Head of caudate nucleus (tissue), 42 donors: ENCODE data around the gene FRMD5.
"Not testable (repeated sequence)": the region's sequence is repeated elsewhere in the genome, so short reads cannot be mapped to it uniquely, and the experiment has no call there.

Experiments used
- DNase-seq, 42 donors: peaks; one replicate each; pipeline versions ENCODE4 v3.0.0 to v3.0.0-alpha.2; 2020 to 2021; ENCODE audit warnings: mixed read lengths in 7 of 42
- intact Hi-C: fragments of 100-400 bp; cut with DNase I; formaldehyde crosslinking; loops from one replicate; pipeline ENCODE4 v1.15.0; 2022

The FRMD5 gene

DNA sequence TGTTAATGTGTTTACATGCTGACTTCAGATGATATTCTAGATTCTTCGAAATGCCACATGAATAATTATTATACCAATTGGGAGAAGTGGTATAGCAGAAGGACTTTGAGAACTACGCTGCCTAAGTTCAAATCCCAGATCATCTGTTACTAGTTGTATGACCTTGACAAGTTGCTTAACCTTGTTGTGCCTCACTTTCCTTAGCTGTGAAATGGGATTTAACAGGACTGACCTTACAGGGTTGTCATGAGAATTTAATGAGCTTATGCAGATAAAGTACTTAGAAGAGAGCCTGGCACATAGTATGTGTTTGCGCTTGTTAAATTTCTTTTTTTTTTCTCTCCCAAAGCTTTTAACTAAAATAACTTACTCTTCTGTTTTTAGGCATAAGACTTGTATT, 343.8 kb downstream of the FRMD5 start:
- DNase-seq: no peak
- intact Hi-C loops: no loop called here

DNA sequence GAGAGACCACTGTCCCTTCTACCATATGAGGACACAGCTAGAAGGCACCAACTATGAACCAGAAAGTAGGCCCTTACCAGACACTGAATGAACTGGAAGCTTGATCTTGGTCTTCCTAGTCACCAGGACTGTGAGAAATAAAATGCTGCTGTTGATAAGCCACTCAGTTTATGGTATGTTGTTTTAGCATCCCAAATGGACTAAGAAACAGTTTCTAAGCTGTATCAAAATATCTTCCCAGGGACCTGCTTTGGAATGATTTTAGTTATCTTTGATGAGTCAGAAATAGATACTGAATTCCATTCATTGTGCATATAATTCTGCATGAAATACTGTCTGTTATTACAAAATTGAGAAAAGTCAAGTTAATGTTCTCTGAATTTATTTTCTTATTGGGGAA, 349.6 kb downstream of the FRMD5 start:
- DNase-seq: no peak
- intact Hi-C loops: no loop called here

DNA sequence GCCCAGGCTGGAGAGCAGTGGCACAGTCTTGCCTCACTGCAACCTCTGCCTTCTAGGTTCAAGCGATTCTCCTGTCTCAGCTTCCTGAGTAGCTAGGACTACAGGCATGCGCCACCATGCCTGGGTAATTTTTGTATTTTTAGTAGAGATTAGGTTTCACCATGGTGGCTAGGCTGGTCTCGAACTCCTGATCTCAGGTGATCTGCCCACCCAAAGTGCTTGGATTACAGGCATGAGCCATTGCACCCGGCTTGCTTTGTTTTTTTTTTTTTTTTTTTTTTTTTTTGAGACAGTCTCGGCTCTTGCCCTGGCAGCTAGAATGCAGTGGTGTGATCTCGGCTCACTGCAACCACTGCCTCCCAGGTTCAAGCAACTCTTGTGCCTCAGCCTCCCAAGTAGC, 362.6 kb downstream of the FRMD5 start:
- DNase-seq, intact Hi-C loops: not testable (repeated sequence)

DNA sequence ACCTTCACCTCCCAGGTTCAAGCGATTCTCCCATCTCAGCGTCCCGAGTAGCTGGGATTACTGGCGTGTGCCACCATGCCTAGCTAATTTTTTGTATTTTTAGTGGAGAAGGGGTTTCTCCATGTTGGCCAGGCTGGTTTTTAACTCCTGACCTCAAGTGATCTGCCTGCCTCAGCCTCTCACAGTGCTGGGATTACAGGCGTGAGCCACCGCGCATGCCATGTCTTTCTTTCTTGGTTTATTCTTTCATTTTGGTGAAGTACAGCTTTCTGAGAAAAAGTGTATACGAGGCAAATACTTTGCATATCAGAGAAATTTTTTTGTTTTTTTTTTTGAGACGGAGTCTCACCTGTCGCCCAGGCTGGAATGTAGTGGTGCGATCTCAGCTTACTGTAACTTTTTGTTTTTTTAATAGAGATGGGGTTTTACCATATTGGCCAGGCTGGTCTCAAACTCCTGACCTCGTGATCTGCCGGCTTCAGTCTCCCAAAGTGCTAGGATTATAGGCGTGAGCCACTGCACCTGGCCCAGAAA, 363.5 kb downstream of the FRMD5 start:
- intact Hi-C loops, DNase-seq: not testable (repeated sequence)

DNA sequence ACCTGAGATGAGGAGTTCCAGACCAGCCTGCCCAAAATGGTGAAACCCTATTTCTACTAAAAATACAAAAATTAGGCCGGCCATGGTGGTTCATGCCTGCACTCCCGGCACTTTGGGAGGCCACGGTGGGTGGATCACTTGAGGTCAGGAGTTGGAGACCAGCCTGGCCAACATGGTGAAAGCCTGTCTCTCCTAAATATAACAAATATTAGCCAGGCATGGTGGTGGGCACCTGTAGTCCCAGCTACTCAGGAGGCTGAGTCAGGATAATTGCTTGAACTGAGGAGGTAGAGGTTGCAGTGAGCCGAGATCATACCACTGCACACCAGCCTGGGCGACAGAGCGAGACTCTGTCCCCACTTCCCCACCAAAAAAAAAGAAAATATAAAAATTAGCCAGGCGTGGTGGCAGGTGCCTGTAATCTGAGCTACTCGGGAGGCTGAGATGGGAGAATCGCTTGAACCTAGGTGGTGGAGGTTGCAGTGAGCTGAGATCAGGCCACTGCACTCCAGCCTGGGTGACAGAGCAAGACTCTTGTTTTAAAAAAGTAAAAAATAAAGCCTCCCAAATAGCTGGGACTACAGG, 364.3 kb downstream of the FRMD5 start:
- intact Hi-C loops, DNase-seq: not testable (repeated sequence)

DNA sequence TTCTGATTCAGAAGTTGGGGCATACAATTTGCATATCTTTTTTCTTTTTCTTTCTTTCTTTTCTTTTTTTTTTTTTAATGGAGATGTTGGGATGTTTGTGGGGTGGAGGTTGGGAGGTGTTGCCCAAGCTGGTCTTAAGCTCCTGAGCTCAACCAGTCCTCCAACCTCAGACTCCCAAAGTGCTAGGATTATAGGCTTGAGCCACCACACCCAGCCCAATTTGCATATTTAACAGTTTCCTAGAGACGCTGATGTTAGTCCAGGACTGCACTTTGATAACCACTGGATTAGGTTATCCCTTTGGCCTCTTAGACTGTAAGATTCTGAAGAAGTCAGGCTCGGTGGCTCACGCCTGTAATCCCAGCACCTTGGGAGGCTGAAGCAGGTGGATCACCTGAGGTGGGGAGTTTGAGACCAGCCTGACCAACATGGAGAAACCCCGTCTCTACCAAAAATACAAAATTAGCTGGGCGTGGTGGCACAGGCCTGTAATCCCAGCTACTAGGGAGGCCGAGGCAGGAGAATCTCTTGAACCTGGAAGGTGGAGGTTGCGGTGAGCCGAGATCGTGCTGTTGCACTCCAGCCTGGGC, 365.0 kb downstream of the FRMD5 start:
- DNase-seq, intact Hi-C loops: not testable (repeated sequence)

DNA sequence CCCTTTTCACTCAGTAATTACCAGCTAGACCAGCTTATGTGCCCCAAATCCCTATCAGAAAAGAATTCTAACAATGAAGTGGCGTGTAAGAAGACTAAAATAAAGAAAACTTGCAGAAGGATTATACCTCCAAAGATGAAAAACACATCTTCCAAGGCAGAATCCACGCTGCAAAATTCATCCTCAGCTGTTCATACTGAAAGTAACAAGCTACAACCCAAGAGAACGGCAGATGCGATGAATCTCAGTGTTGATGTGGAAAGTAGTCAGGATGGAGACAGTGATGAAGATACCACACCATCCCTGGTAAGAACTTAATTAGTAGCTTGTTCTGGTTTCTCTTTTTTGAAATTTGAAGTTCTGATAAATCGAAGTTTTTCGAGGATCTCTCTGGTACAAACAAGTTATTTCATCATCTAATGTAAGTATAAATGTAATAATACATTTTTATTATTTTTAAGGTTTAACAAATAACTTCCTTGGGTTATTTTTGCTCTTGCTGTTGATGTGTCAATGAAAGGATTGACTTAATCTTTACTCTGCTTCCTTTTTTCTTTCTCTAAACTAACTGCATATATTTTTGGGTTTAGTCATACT, 366.9 kb downstream of the FRMD5 start:
- intact Hi-C loops: no loop called here
- DNase-seq: no peak

DNA sequence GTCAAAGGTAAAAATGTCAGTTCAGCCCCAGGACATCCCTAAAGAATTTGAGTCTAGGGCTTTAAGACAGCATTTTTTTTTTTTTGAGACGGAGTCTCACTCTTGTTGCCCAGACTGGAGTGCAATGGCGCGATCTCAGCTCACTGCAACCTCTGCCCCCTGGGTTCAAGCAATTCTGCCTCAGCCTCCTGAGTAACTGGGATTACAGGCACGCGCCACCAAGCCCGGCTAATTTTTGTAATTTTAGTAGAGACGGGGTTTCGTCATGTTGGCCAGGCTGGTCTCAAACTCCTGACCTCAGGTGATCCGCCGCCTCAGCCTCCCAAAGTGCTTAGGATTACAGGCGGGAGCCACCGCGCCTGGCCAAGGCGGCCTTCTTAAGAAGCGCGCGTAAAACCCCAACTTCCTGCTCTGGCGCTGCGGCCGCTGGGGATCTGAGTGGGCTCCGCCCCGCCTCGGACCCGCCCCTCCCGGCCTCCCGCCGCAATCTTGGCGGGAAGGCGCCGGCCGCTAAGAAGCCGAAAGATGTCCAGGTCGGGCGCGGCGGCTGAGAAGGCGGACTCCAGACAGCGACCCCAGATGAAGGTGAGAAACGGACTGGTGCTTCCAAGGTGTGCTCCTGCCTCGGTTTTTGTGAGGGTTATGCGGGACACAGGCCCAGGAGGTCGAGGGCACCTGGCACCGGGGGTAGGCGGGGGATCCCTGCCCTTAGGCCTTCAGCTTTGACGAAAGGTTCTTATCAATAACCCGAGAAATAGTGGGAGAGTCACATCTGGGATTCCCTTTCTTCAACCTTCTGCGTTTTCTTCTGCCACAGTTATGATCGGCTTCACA, 368.3 kb downstream of the FRMD5 start, which contains the start of gene WDR76:
Gene WDR76 (plus strand): TSS at position 495 of the 834 bp plus-strand sequence. CDS start 31 bp downstream, at position 526.
- peak in 41 of 42 donors; percentile 27 to 75 (median 53) for DNase-seq
- intact Hi-C loops: no loop called here

DNA sequence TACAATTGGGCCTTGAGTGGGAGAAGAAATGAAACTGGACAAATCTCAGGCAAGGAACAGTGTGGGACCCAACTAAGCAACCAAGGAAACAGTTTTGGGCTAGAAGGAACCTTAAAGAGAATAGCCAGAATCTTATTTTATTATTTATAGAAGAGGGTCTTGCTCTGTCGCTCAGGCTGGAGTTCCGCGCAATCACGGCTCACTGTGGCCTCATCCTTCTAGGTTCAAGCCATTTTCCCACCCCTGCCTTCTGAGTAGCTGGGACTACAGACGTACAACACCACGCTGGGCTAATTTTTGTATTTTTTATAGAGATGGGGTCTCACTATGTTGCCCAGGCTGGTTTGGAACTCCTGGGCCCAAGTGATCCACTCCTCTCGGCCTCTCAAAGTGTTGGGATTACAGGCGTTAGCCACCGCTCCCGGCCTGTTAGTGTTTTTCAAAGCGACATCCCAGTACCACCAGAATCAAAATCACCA, 369.0 kb downstream of the FRMD5 start:
- no peak for DNase-seq
- intact Hi-C loops: no loop called here

DNA sequence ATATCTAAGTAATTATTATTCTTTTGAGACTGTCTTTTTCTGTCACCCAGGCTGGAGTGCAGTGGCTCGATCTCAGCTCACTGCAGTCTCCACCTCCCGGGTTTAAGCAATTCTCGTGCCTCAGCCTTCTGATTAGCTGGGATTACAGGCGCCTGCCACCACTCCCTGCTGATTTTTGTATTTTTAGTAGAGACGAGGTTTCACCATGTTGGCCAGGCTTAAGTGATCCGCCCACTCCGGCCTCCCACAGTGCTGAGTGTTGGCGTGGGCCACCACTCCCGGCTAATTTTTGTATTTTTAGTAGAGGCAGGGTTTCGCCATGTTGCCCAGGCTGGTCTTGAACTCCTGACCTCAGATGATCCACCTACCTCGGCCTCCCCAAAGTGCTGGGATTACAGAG, 369.8 kb downstream of the FRMD5 start:
- intact Hi-C loops, DNase-seq: not testable (repeated sequence)

DNA sequence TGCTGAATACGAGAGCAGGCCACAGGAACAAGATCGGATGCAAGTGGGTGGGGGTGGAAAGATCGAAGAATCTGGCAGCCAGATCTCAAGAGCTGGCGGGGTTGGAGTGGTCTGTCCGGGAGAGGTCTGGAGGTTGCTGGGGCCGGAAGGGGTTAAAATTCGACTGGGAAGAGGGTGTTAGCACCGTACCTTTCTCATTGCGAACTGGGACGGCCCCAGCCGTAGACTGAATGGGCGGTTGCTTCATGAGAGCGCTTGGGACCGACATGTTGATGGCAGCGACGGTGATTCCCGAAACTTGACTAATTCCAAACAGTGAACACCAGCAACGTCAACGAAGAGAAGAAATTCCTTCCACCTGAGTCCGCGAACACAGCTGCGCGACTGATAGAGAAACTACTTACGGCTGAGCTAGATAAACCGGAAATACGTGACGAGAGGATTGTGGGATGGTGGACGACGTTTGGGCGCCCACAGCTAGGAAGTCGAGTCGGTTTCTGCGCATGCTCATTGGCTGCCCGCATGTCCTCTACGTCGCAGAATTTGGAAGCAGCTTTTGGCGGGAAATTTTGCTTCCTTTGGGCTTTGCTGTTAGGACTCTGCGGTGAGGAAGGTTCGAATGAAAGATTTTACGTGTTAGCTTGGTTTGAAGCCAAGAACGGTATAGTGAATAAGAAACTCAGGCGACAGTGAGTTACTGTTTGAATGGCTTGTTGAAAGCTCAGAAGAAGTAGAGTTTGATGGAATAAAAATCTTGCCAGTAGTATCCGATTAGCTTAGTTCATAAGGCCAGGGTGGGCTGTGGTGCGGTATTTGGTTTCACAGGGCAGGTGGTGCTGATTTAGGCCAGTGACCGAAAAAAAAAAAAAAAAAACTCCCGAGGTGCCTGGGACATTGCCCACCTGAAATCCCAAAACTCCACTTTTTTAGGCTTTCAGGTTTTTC, 370.5 kb downstream of the FRMD5 start, which contains the start of gene MFAP1:
Gene MFAP1 (minus strand): TSS at position 389 of the 945 bp plus-strand sequence. CDS start 121 bp downstream, at position 268.
- peak; percentile 88 to 98 (median 95) for DNase-seq
- intact Hi-C loops: no loop called here

DNA sequence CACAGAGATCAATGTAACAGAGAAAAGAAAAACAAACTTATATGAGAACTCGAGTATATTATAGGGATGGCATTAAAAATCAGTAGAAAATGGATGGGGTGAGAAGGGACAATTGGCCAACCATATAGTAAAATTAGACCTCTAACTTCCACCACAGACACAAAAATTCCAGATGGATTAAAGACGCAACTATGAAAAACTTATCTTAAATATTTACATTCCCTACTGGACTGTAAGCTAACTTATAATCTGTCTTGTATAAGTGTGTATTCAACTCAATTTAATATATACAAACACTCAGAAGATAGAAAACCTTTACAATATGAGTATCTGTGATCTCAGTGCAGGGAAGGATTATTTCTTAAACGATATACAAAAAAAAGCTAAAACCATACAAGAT, 373.6 kb downstream of the FRMD5 start:
- no peak for DNase-seq
- intact Hi-C loops: no loop called here
